H1 (cell line): Measurements from ENCODE around the gene ERN2. TPM values are rescaled to one million over a fixed set of nuclear protein-coding genes. Genes with fewer than 3 reads are reported as not detected.

Experiments used
- CTCF ChIA-PET: fragments of 300-600 bp; sonication (Branson Sonifier 250); formaldehyde crosslinking; loops from one replicate; lab custom pipeline; 2021; ENCODE audit not compliant: partially characterized antibody; lab: Charles Lee
- POLR2A ChIA-PET: fragments of 300-600 bp; sonication (Branson Sonifier 250); formaldehyde crosslinking; loops from one replicate; lab custom pipeline; 2021; ENCODE audit warnings: inconsistent platforms; ENCODE audit not compliant: partially characterized antibody; lab: Charles Lee
- DNase-seq, 2 experiments: peaks; one replicate each; pipeline versions ENCODE4 v3.0.0 to v3.0.0-alpha.2; 2010 to 2022; ENCODE audit warnings: low spot score in 2 of 2, low read depth in 1 of 2, mixed read lengths in 1 of 2
- FAIRE-seq: peaks from 2 replicates; lab custom pipeline; 2011; peaks lifted over from hg19 to GRCh38; lab: Jason Lieb, UNC
- H2AFZ ChIP-seq: 2 replicates; pipeline ENCODE4 v1.8.1; 2012; ENCODE audit warnings: low read length, inconsistent platforms
- H2AK5ac ChIP-seq: 2 replicates; pipeline ENCODE4 v1.6.1; 2013; ENCODE audit warnings: low read depth, low read length
- H2BK120ac ChIP-seq: replicated peaks from 2 replicates; pipeline ENCODE3; 2013; ENCODE audit warnings: low read depth, low read length, inconsistent platforms
- H2BK12ac ChIP-seq: 2 replicates; pipeline ENCODE4 v1.6.1; 2013; ENCODE audit warnings: low read depth, low read length
- H2BK15ac ChIP-seq: 2 replicates; pipeline ENCODE4 v1.6.1; 2013; ENCODE audit warnings: low read length
- H2BK20ac ChIP-seq: 2 replicates; pipeline ENCODE4 v1.6.1; 2013; ENCODE audit warnings: low read length
- H2BK5ac ChIP-seq: 2 replicates; pipeline ENCODE4 v1.6.1; 2013; ENCODE audit warnings: low read depth, low read length
- H3K14ac ChIP-seq: 2 replicates; pipeline ENCODE4 v1.6.1; 2013; ENCODE audit warnings: inconsistent platforms; ENCODE audit not compliant: insufficient read length
- H3K18ac ChIP-seq: 2 replicates; pipeline ENCODE4 v1.6.1; 2013; ENCODE audit warnings: low read length; ENCODE audit errors: extremely low read depth
- H3K23ac ChIP-seq: 2 replicates; pipeline ENCODE4 v1.6.1; 2013; ENCODE audit warnings: inconsistent platforms; ENCODE audit not compliant: insufficient read length
- H3K23me2 ChIP-seq: 2 replicates; pipeline ENCODE4 v1.6.1; 2013; ENCODE audit warnings: low read depth, low read length
- H3K27ac ChIP-seq: 2 replicates; pipeline ENCODE4 v1.6.1; 2011; ENCODE audit warnings: low read depth, low read length, inconsistent platforms
- H3K27me3 ChIP-seq, 4 experiments: replicated peaks in 1 of 4; 1 replicate in 1 of 4; 2 replicates in 3 of 4; pipeline versions ENCODE4 v1.6.1 to v1.8.1; 2011 to 2013; ENCODE audit warnings: low read length in 3 of 4, mild to moderate bottlenecking in 3 of 4, inconsistent platforms in 2 of 4, mixed read lengths in 2 of 4, moderate library complexity in 1 of 4; ENCODE audit not compliant: control insufficient read depth in 3 of 4, insufficient read depth in 3 of 4; ENCODE audit errors: extremely low read depth in 1 of 4
- H3K36me3 ChIP-seq, 4 experiments: 2 replicates each; pipeline versions ENCODE4 v1.6.1 to v1.8.1; 2011 to 2013; ENCODE audit warnings: mild to moderate bottlenecking in 4 of 4, low read length in 3 of 4, moderate library complexity in 2 of 4, control low read depth in 1 of 4, inconsistent platforms in 1 of 4; ENCODE audit not compliant: insufficient read depth in 4 of 4, control insufficient read depth in 2 of 4
- H3K4ac ChIP-seq: replicated peaks from 2 replicates; pipeline ENCODE3; 2013; ENCODE audit warnings: low read length, low read depth, mixed read lengths, inconsistent platforms; ENCODE audit not compliant: insufficient read length
- H3K4me1 ChIP-seq, 4 experiments: replicated peaks in 1 of 4; 1 replicate in 1 of 4; 2 replicates in 3 of 4; pipeline versions ENCODE4 v1.6.1 to v1.8.1; 2011 to 2013; ENCODE audit warnings: low read length in 3 of 4, inconsistent platforms in 2 of 4, mixed read lengths in 1 of 4; ENCODE audit not compliant: insufficient read depth in 4 of 4, control insufficient read depth in 3 of 4
- H3K4me2 ChIP-seq, 2 experiments: 2 replicates each; pipeline versions ENCODE4 v1.6.1 to v1.8.1; 2011 to 2013; ENCODE audit warnings: low read depth in 2 of 2, low read length in 2 of 2, control low read depth in 1 of 2, inconsistent platforms in 1 of 2, mild to moderate bottlenecking in 1 of 2; ENCODE audit not compliant: insufficient read depth in 1 of 2
- H3K4me3 ChIP-seq, 4 experiments: fragments of 200-600, 300-600 bp in 1 of 4; sonication (generic), shearing (Covaris generic), sonication (Bioruptor Twin) in 1 of 4; 2 replicates each; pipeline versions ENCODE4 v1.5.1 to v1.8.1; 2011 to 2016; ENCODE audit warnings: low read length in 4 of 4, low read depth in 3 of 4, control low read depth in 2 of 4, inconsistent platforms in 2 of 4, mild to moderate bottlenecking in 2 of 4, mixed read lengths in 1 of 4, moderate library complexity in 1 of 4; ENCODE audit not compliant: insufficient read depth in 2 of 4; ENCODE audit errors: extremely low read depth in 1 of 4
- H3K56ac ChIP-seq: replicated peaks from 2 replicates; pipeline ENCODE3; 2013; ENCODE audit warnings: low read depth, mild to moderate bottlenecking, mixed read lengths, low read length, inconsistent platforms; ENCODE audit not compliant: insufficient read length
- H3K79me1 ChIP-seq: 2 replicates; pipeline ENCODE4 v1.6.1; 2013; ENCODE audit warnings: low read depth, low read length, control low read depth
- H3K79me2 ChIP-seq, 2 experiments: 2 replicates each; pipeline versions ENCODE4 v1.6.1 to v1.8.1; 2012 to 2013; ENCODE audit warnings: low read length in 2 of 2, mild to moderate bottlenecking in 2 of 2, inconsistent platforms in 1 of 2; ENCODE audit not compliant: insufficient read depth in 2 of 2, control insufficient read depth in 1 of 2
- H3K9ac ChIP-seq, 4 experiments: replicated peaks in 1 of 4; 1 replicate in 1 of 4; 2 replicates in 3 of 4; pipeline versions ENCODE4 v1.6.1 to v1.8.1; 2011 to 2013; ENCODE audit warnings: low read depth in 3 of 4, low read length in 3 of 4, control low read depth in 2 of 4, mild to moderate bottlenecking in 2 of 4, moderate library complexity in 2 of 4, inconsistent platforms in 1 of 4; ENCODE audit errors: extremely low read depth in 1 of 4
- H3K9me3 ChIP-seq, 2 experiments: 2 replicates each; pipeline versions ENCODE4 v1.6.1 to v1.8.1; 2012 to 2013; ENCODE audit warnings: mild to moderate bottlenecking in 2 of 2, moderate library complexity in 2 of 2, control low read depth in 1 of 2, inconsistent platforms in 1 of 2, low read depth in 1 of 2, low read length in 1 of 2, mixed read lengths in 1 of 2; ENCODE audit not compliant: insufficient read depth in 2 of 2
- H4K20me1 ChIP-seq, 2 experiments: replicated peaks in 1 of 2; 2 replicates each; pipeline versions ENCODE3 to v1.8.1; 2011 to 2013; ENCODE audit warnings: inconsistent platforms in 2 of 2, low read length in 2 of 2, mild to moderate bottlenecking in 1 of 2; ENCODE audit not compliant: insufficient read depth in 2 of 2, control insufficient read depth in 1 of 2
- H4K5ac ChIP-seq: 2 replicates; pipeline ENCODE4 v1.6.1; 2013; ENCODE audit warnings: low read length, low read depth, mixed read lengths, inconsistent platforms; ENCODE audit not compliant: insufficient read length
- H4K8ac ChIP-seq: 2 replicates; pipeline ENCODE4 v1.8.0; 2013; ENCODE audit warnings: mild to moderate bottlenecking, moderate library complexity, low read length, inconsistent platforms; ENCODE audit not compliant: insufficient read depth; ENCODE audit errors: extremely low read depth
- H4K91ac ChIP-seq: replicated peaks from 2 replicates; pipeline ENCODE3; 2013; ENCODE audit warnings: low read length, mixed read lengths, inconsistent platforms; ENCODE audit not compliant: insufficient read length
- ASH2L ChIP-seq: fragments of 200-600, 300-600 bp; sonication (generic); IDR thresholded peaks from one replicate; pipeline ENCODE4 v1.7.1; 2017; ENCODE audit warnings: low read length
- HDAC2 ChIP-seq, 2 experiments: fragments of 300-600 bp in 1 of 2; sonication (generic) in 1 of 2; IDR thresholded peaks; 2 replicates each; pipeline ENCODE4 v1.6.1; 2011 to 2012; ENCODE audit warnings: low read depth in 2 of 2, low read length in 2 of 2, mild to moderate bottlenecking in 2 of 2, moderate library complexity in 2 of 2, borderline replicate concordance in 1 of 2, inconsistent platforms in 1 of 2
- SP4 ChIP-seq: IDR thresholded peaks from 2 replicates; pipeline ENCODE4 v1.6.1; 2012; ENCODE audit warnings: low read length, inconsistent platforms
- WGBS, 2 experiments: shearing (Covaris generic) in 1 of 2; methylation state at CpG; one replicate each; pipeline versions ENCODE4 v1.1.6 to v1.1.7; 2013 to 2015; ENCODE audit warnings: low lambda C conversion rate in 2 of 2, mixed read lengths in 2 of 2, inconsistent platforms in 1 of 2, low coverage in 1 of 2, missing lambda C conversion rate in 1 of 2; ENCODE audit not compliant: insufficient replicate concordance in 2 of 2, insufficient coverage in 1 of 2, insufficient read length in 1 of 2; ENCODE audit errors: extremely low coverage in 1 of 2, missing lambda C conversion rate in 1 of 2; 5-methylcytosine and 5-hydroxymethylcytosine counted together
- polyA plus RNA-seq, 7 experiments: library from polyadenylated mRNA; depleted of rRNA in 3 of 7; stranded (reverse) in 5 of 7; unstranded in 2 of 7; fragments of >200 nt in 5 of 7; fragments of 200-250 nt in 2 of 7; gene quantifications; 1 replicate in 5 of 7; 2 replicates in 1 of 7; 4 replicates in 1 of 7; pipeline versions ENCODE4 v1.2.1 to v1.2.3, GENCODE V29; 2011 to 2013; ENCODE audit warnings: missing spikeins in 2 of 7, mixed read lengths in 2 of 7
- total RNA-seq: library from RNA; stranded (reverse); fragmentation: NEBNext Ultra II Directional; extraction: Animal tissue kit (Norgen Biotek cat#: 25700); gene quantifications from 2 replicates; pipeline ENCODE4 v1.2.1, GENCODE V29; 2021

ERN2 gene
- total and polyA plus RNA-seq, 2 of the 8 experiments (the other 6 are each of a cell fraction or from before 2014, with no cell fraction given), result 2.4 to 4.4 TPM

DNA sequence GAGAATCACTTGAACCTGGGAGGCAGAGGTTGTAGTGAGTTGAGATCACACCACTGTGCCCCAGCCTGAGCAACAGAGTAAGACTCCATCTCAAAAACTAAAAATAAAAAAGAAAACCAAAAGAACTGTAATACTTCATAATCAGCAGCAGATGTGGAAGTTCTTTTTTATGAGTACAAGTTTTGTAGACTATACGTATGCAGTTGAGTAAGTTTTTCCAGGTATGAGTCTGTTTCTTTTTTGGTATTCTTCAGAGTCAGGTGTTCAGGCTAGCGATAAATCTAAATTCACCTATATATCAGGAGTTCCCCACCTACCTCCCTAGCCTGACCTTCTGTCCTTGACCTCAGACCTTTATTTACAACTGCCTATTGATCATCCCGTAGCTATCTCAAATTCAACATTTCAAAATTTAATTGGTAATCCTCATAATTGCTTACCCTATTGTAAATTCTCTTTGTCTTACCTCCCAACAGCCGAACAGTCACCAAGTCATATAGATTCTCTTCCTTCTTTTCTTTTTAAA lies 61.0 kb downstream of the ERN2 start:
- Histone ChIP-seq H3K36me3 (peaks cover 0 to 8% (median 2%) of the 10 kb centered on the region in 4 experiments; a peak in 1 of 8 replicates), H2BK120ac (no peak overlapping the region), H3K23ac (no peak overlapping the region), H2BK5ac (no peak overlapping the region), H4K8ac (no peak overlapping the region), H3K14ac (no peak overlapping the region), H2BK20ac (no peak overlapping the region), H3K27me3 (no peaks in the 10 kb centered on the region), H3K56ac (no peak overlapping the region), H3K4me2 (no peak overlapping the region), H2BK15ac (no peak overlapping the region), H3K9ac (no peak overlapping the region), H4K5ac (no peak overlapping the region), H3K4me3 (no peak overlapping the region), H4K20me1 (peaks cover under 1 to 5% of the 10 kb centered on the region in 2 experiments), H2AK5ac (no peak overlapping the region), H2BK12ac (no peak overlapping the region), H3K79me1 (no peaks in the 10 kb centered on the region), H3K18ac (no peak overlapping the region), H3K79me2 (peaks cover 0 to 31% of the 10 kb centered on the region in 2 experiments; a peak in 2 of 4 replicates), H3K4me1 (no peaks in the 10 kb centered on the region), H4K91ac (no peak overlapping the region), H3K4ac (no peak overlapping the region), H3K9me3 (no peaks in the 10 kb centered on the region), H3K23me2 (no peaks in the 10 kb centered on the region), H2AFZ (no peak overlapping the region), H3K27ac (no peak overlapping the region)
- WGBS, 2 experiments, result 94% methylated on average over 4 of the region's 4 CpGs; no CpG with 5 or more reads in 1 of the 2 experiments
- FAIRE-seq (no peak), DNase-seq (no peak)
- no peak for TF ChIP-seq HDAC2 (IDR thresholded peaks at IDR 0.05; ENCODE audit: borderline replicate concordance in 1 of 2, low read depth in 2 of 2, low read length in 2 of 2)
- no peak for TF ChIP-seq ASH2L
- no peak for TF ChIP-seq SP4
- ChIA-PET POLR2A (interaction anchor here (1.0 to 2.1 kb wide), 2 partner anchors 11 to 94 kb away, joined by 3 to 6 read pairs; partner anchors contain the start of genes DCTN5, PALB2 and UBFD1), CTCF (no interaction called here)
